ENCODE measurements around the gene OR1E2. TPM values are rescaled to one million over a fixed set of nuclear protein-coding genes. Genes with fewer than 3 reads are reported as not detected.
"Not testable (repeated sequence)": the region's sequence is repeated elsewhere in the genome, so short reads cannot be mapped to it uniquely, and the experiment has no call there.

Gene OR1E2
- total RNA-seq, 4 donors from 2014 or later: 1.0 TPM; not detected in 3

- peaks cover 0 to 5% (median 0%) of the 10 kb centered on the region in 4 donors for H3K4me1 ChIP-seq
- H3K27me3 ChIP-seq: no peaks in the 10 kb centered on the region
- no peak for DNase-seq (ENCODE audit: low spot score in 2 of 2)
- WGBS, 2 donors: 53 to 56% methylated on average over 2 of the region's 2 CpGs
- H3K4me3 ChIP-seq: no peak overlapping the region
- TF ChIP-seq EP300 (IDR thresholded peaks at IDR 0.05) (no peak), POLR2A (IDR thresholded peaks at IDR 0.05) (no peak), CTCF (IDR thresholded peaks at IDR 0.05) (no peak)
- no peaks in the 10 kb centered on the region for H3K9me3 ChIP-seq
- H3K27ac ChIP-seq: no peak overlapping the region
- H3K36me3 ChIP-seq: no peaks in the 10 kb centered on the region
Observed at GRCh38 chr17:3447625-3448024, 14.0 kb upstream of the OR1E2 start.

- Histone ChIP-seq H3K36me3 (no peaks in the 10 kb centered on the region), H3K4me3 (no peak overlapping the region), H3K27me3 (no peaks in the 10 kb centered on the region), H3K9me3 (no peaks in the 10 kb centered on the region), H3K27ac (no peak overlapping the region), H3K4me1 (no peaks in the 10 kb centered on the region)
- no peak for DNase-seq (ENCODE audit: low spot score in 2 of 2)
- WGBS, 2 donors: 54 to 62% methylated on average over 2 of the region's 2 CpGs
- no peak for TF ChIP-seq CTCF (IDR thresholded peaks at IDR 0.05)
- TF ChIP-seq POLR2A (IDR thresholded peaks at IDR 0.05): no peak
- TF ChIP-seq EP300 (IDR thresholded peaks at IDR 0.05): no peak
Observed at GRCh38 chr17:3440451-3440850, 6.8 kb upstream of the OR1E2 start.

DNA sequence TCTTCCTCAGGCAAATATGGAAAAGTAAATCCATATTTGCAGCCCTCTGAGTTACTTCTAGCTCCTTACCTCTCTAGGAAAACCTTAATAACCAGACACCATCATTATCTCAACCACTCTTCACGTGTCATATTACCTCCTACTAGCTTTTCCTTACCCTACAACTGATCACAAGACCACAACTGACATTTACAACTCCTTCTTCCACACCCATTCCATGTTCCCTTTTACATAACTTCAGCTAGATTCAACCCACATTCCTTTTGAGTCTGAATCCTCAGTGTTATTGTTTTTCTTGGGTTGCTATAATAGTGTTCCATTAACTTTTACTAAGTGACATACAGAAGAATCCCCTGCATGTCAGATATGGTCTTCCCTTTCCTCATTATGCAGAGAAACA, 4.7 kb upstream of the OR1E2 start:
- no peaks in the 10 kb centered on the region for H3K27me3 ChIP-seq
- H3K9me3 ChIP-seq: no peaks in the 10 kb centered on the region
- TF ChIP-seq POLR2A (IDR thresholded peaks at IDR 0.05) (no peak), CTCF (IDR thresholded peaks at IDR 0.05) (no peak), EP300 (IDR thresholded peaks at IDR 0.05) (no peak)
- WGBS, 2 donors: 46 to 53% methylated on average over 1 of the region's 1 CpG
- no peaks in the 10 kb centered on the region for H3K36me3 ChIP-seq
- no peak overlapping the region for H3K4me3 ChIP-seq
- no peaks in the 10 kb centered on the region for H3K4me1 ChIP-seq
- no peak for DNase-seq (ENCODE audit: low spot score in 2 of 2)
- no peak overlapping the region for H3K27ac ChIP-seq

DNA sequence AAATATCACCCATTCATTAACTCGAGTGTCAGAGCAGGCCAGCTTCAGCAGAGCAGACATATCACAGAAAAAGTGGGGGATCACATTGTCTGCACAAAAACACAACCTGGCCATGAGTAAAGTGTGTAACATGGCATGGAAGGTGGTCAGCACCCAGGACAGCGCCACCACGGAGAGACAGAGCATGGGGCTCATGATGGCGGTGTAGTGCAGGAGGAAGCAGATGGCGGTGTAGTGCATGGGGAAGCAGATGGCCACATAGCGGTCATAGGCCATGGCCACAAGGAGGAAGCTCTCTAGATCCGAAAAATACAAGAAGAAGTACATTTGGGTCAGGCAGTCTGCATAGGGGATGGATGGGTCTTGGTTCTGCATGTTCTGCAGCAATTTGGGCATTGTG, 426 bp downstream of the OR1E2 start:
- H3K9me3 ChIP-seq; H3K4me1 ChIP-seq; DNase-seq (ENCODE audit: low spot score in 2 of 2); H3K27me3 ChIP-seq; H3K36me3 ChIP-seq; H3K27ac ChIP-seq; H3K4me3 ChIP-seq: not testable (repeated sequence)
- 38 to 41% methylated on average over 7 of the region's 7 CpGs for WGBS, 2 donors

- Histone ChIP-seq H3K27me3 (no peaks in the 10 kb centered on the region), H3K9me3 (no peaks in the 10 kb centered on the region), H3K27ac (no peak overlapping the region), H3K36me3 (no peaks in the 10 kb centered on the region), H3K4me1 (no peaks in the 10 kb centered on the region), H3K4me3 (no peak overlapping the region)
- TF ChIP-seq POLR2A (IDR thresholded peaks at IDR 0.05) (no peak), CTCF (IDR thresholded peaks at IDR 0.05) (no peak), EP300 (IDR thresholded peaks at IDR 0.05) (no peak)
- DNase-seq (ENCODE audit: low spot score in 2 of 2): no peak
- WGBS, 2 donors: 59 to 78% methylated on average over 2 of the region's 2 CpGs
Observed at GRCh38 chr17:3418222-3418621, 15.4 kb downstream of the OR1E2 start.

DNA sequence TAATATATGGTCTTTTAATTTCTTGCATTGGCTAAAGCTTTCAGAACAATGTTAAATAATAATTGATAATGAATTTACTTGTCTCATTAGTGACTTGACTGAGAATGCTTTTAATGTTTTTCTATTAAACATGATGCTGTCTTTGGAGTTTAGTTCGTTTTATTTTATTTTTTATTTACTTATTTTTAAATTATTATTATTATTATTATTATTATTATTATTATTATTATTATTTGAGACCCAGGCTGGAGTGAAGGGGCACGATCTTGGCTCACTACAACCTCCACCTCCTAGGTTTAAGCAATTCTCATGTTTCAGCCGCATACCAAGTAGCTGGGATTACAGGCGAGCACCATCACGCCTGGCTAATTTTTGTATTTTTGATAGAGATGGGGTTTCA, 18.0 kb downstream of the OR1E2 start:
- Histone ChIP-seq H3K36me3 (no peaks in the 10 kb centered on the region), H3K27ac (no peak overlapping the region), H3K27me3 (no peaks in the 10 kb centered on the region), H3K4me3 (no peak overlapping the region), H3K9me3 (no peaks in the 10 kb centered on the region), H3K4me1 (no peaks in the 10 kb centered on the region)
- 82 to 86% methylated on average over 5 of the region's 5 CpGs for WGBS, 2 donors
- TF ChIP-seq EP300 (IDR thresholded peaks at IDR 0.05) (no peak), POLR2A (IDR thresholded peaks at IDR 0.05) (no peak), CTCF (IDR thresholded peaks at IDR 0.05) (no peak)
- DNase-seq (ENCODE audit: low spot score in 2 of 2): no peak

- DNase-seq (ENCODE audit: low spot score in 2 of 2); H3K27me3 ChIP-seq; H3K4me3 ChIP-seq; H3K36me3 ChIP-seq; H3K4me1 ChIP-seq; H3K27ac ChIP-seq: not testable (repeated sequence)
- no CpG with 5 or more reads among the region's 16 CpGs for WGBS, 2 donors
- H3K9me3 ChIP-seq: peaks cover 0 to 21% (median 0%) of the 10 kb centered on the region in 4 donors
Observed at GRCh38 chr17:3412216-3412615, 21.4 kb downstream of the OR1E2 start.

Data from tibial nerve (tissue), 4 donors.